Mononuclear cell (primary cell): ENCODE results near the gene CERK. TPM values are rescaled to one million over a fixed set of nuclear protein-coding genes. Genes with fewer than 3 reads are reported as not detected.

Experiments
- H3K27me3 ChIP-seq: 2 replicates; pipeline ENCODE4 v1.6.0; 2011; ENCODE audit warnings: low read length, control low read depth; ENCODE audit not compliant: insufficient read depth
- H3K4me1 ChIP-seq: 2 replicates; pipeline ENCODE4 v1.5.1; 2011; ENCODE audit warnings: mild to moderate bottlenecking, low read length, control low read depth; ENCODE audit not compliant: insufficient read depth
- H3K4me3 ChIP-seq: 2 replicates; pipeline ENCODE4 v1.5.1; 2011; ENCODE audit warnings: mild to moderate bottlenecking, low read length, moderate library complexity
- H3K9me3 ChIP-seq: 2 replicates; pipeline ENCODE4 v1.5.1; 2011; ENCODE audit warnings: low read depth, mild to moderate bottlenecking, control low read depth, low read length
- total RNA-seq: library from RNA; depleted of rRNA; stranded (reverse); fragments of >200 nt; gene quantifications from one replicate; pipeline ENCODE4 v1.2.3, GENCODE V29; 2012

The CERK gene
- total RNA-seq, 1 donor, result 53.8 TPM

- H3K27me3 ChIP-seq, result no peaks in the 10 kb centered on the region
- peaks cover 56% of the 10 kb centered on the region for H3K4me1 ChIP-seq
These were observed 5.5 kb downstream of the CERK start for GRCh38 chr22:46732513-46732912.

GRCh38 chr22:46732041-46732379, 6.0 kb downstream of the CERK start:
- Histone ChIP-seq H3K9me3 (no peaks in the 10 kb centered on the region), H3K27me3 (no peaks in the 10 kb centered on the region), H3K4me3 (no peak overlapping the region), H3K4me1 (peaks cover 51% of the 10 kb centered on the region)

More at GRCh38 chr22:46732513-46732912, 5.5 kb downstream of the CERK start:
- H3K4me3 ChIP-seq, result no peak overlapping the region
- no peaks in the 10 kb centered on the region for H3K9me3 ChIP-seq

- H3K27me3 ChIP-seq, result no peaks in the 10 kb centered on the region
- H3K4me3 ChIP-seq, result no peak overlapping the region
- no peaks in the 10 kb centered on the region for H3K9me3 ChIP-seq
- H3K4me1 ChIP-seq, result peaks cover 46% of the 10 kb centered on the region
These were observed 6.6 kb downstream of the CERK start for GRCh38 chr22:46731246-46732040.

GRCh38 chr22:46730568-46731245, 7.3 kb downstream of the CERK start:
- H3K4me1 ChIP-seq, result peaks cover 38% of the 10 kb centered on the region
- no peaks in the 10 kb centered on the region for H3K27me3 ChIP-seq
- no peaks in the 10 kb centered on the region for H3K9me3 ChIP-seq
- H3K4me3 ChIP-seq, result no peak overlapping the region

- H3K4me1 ChIP-seq, result peaks cover 16% of the 10 kb centered on the region
- H3K4me3 ChIP-seq, result no peak overlapping the region
- H3K9me3 ChIP-seq, result no peaks in the 10 kb centered on the region
- H3K27me3 ChIP-seq, result no peaks in the 10 kb centered on the region
These were observed 9.6 kb downstream of the CERK start for GRCh38 chr22:46728470-46728869.

GRCh38 chr22:46727813-46728364, 10.2 kb downstream of the CERK start:
- peaks cover 15% of the 10 kb centered on the region for H3K4me1 ChIP-seq
- no peaks in the 10 kb centered on the region for H3K27me3 ChIP-seq
- no peaks in the 10 kb centered on the region for H3K9me3 ChIP-seq
- H3K4me3 ChIP-seq, result no peak overlapping the region

GRCh38 chr22:46726986-46727317, 11.1 kb downstream of the CERK start:
- Histone ChIP-seq H3K4me3 (no peak overlapping the region), H3K9me3 (no peaks in the 10 kb centered on the region), H3K27me3 (no peaks in the 10 kb centered on the region), H3K4me1 (peaks cover 11% of the 10 kb centered on the region)

GRCh38 chr22:46726066-46726985, 11.7 kb downstream of the CERK start:
- Histone ChIP-seq H3K27me3 (no peaks in the 10 kb centered on the region), H3K4me3 (no peak overlapping the region), H3K4me1 (peaks cover 7% of the 10 kb centered on the region)

GRCh38 chr22:46725096-46725495, 13.0 kb downstream of the CERK start:
- no peaks in the 10 kb centered on the region for H3K27me3 ChIP-seq
- H3K4me3 ChIP-seq, result no peak overlapping the region
- no peaks in the 10 kb centered on the region for H3K4me1 ChIP-seq
- no peaks in the 10 kb centered on the region for H3K9me3 ChIP-seq

More at GRCh38 chr22:46726066-46726985, 11.7 kb downstream of the CERK start:
- no peaks in the 10 kb centered on the region for H3K9me3 ChIP-seq

GRCh38 chr22:46723882-46724281, 14.2 kb downstream of the CERK start:
- Histone ChIP-seq H3K4me1 (no peaks in the 10 kb centered on the region), H3K27me3 (no peaks in the 10 kb centered on the region), H3K4me3 (no peak overlapping the region)

GRCh38 chr22:46721501-46722085, 16.5 kb downstream of the CERK start:
- Histone ChIP-seq H3K9me3 (no peaks in the 10 kb centered on the region), H3K4me1 (no peaks in the 10 kb centered on the region), H3K4me3 (no peak overlapping the region), H3K27me3 (no peaks in the 10 kb centered on the region)

More at GRCh38 chr22:46723882-46724281, 14.2 kb downstream of the CERK start:
- no peaks in the 10 kb centered on the region for H3K9me3 ChIP-seq

- Histone ChIP-seq H3K4me3 (no peak overlapping the region), H3K9me3 (no peaks in the 10 kb centered on the region), H3K27me3 (no peaks in the 10 kb centered on the region), H3K4me1 (no peaks in the 10 kb centered on the region)
These were observed 18.1 kb downstream of the CERK start for GRCh38 chr22:46719921-46720320.

GRCh38 chr22:46714550-46714949, 23.5 kb downstream of the CERK start:
- Histone ChIP-seq H3K27me3 (no peaks in the 10 kb centered on the region), H3K4me3 (no peak overlapping the region), H3K4me1 (no peaks in the 10 kb centered on the region), H3K9me3 (no peaks in the 10 kb centered on the region)

- H3K27me3 ChIP-seq, result no peaks in the 10 kb centered on the region
- H3K4me3 ChIP-seq, result no peak overlapping the region
- no peaks in the 10 kb centered on the region for H3K4me1 ChIP-seq
- no peaks in the 10 kb centered on the region for H3K9me3 ChIP-seq
These were observed 25.8 kb downstream of the CERK start for GRCh38 chr22:46712288-46712687.
